ENCODE measurements around the gene PDE3A.
"Not testable (repeated sequence)": the region's sequence is repeated elsewhere in the genome, so short reads cannot be mapped to it uniquely, and the experiment has no call there.

PDE3A gene

GRCh38 chr12:20375560-20375959 is 7.2 kb downstream of the PDE3A start:
- no peak for DNase-seq

- peak in 1 of 2 donors; percentile 20 for DNase-seq
Measured at GRCh38 chr12:20376984-20377383, 8.6 kb downstream of the PDE3A start.

- DNase-seq, result no peak
Measured at GRCh38 chr12:20377750-20378149, 9.4 kb downstream of the PDE3A start.

GRCh38 chr12:20382117-20382516 is 13.8 kb downstream of the PDE3A start:
- no peak for DNase-seq

- DNase-seq, result no peak
Measured at GRCh38 chr12:20383612-20384011, 15.3 kb downstream of the PDE3A start.

- DNase-seq, result not testable (repeated sequence)
Measured at GRCh38 chr12:20384836-20385235, 16.5 kb downstream of the PDE3A start.

- no peak for DNase-seq
Measured at GRCh38 chr12:20390846-20391245, 22.5 kb downstream of the PDE3A start.

GRCh38 chr12:20392339-20392738 is 24.0 kb downstream of the PDE3A start:
- DNase-seq, result no peak

GRCh38 chr12:20393707-20394106 is 25.4 kb downstream of the PDE3A start:
- no peak for DNase-seq

GRCh38 chr12:20395791-20396550 is 27.6 kb downstream of the PDE3A start:
- no peak for DNase-seq

- peak; percentile 11 to 58 for DNase-seq
Measured at GRCh38 chr12:20398686-20399085, 30.3 kb downstream of the PDE3A start.

GRCh38 chr12:20400003-20400402 is 31.7 kb downstream of the PDE3A start:
- DNase-seq, result no peak

- DNase-seq, result no peak
Measured at GRCh38 chr12:20403230-20403629, 34.9 kb downstream of the PDE3A start.

GRCh38 chr12:20404576-20405346 is 36.4 kb downstream of the PDE3A start:
- DNase-seq, result peak; percentile 42 to 62

- DNase-seq, result no peak
Measured at GRCh38 chr12:20409607-20410377, 41.5 kb downstream of the PDE3A start.

GRCh38 chr12:20410734-20411133 is 42.4 kb downstream of the PDE3A start:
- DNase-seq, result no peak

GRCh38 chr12:20411345-20411744 is 43.0 kb downstream of the PDE3A start:
- no peak for DNase-seq

GRCh38 chr12:20415028-20415427 is 46.7 kb downstream of the PDE3A start:
- DNase-seq, result no peak

GRCh38 chr12:20415641-20416040 is 47.3 kb downstream of the PDE3A start:
- DNase-seq, result no peak

GRCh38 chr12:20420557-20420956 is 52.2 kb downstream of the PDE3A start:
- no peak for DNase-seq

GRCh38 chr12:20421421-20421820 is 53.1 kb downstream of the PDE3A start:
- no peak for DNase-seq

- no peak for DNase-seq
Measured at GRCh38 chr12:20423557-20423956, 55.2 kb downstream of the PDE3A start.

- DNase-seq, result no peak
Measured at GRCh38 chr12:20424841-20425240, 56.5 kb downstream of the PDE3A start.

- DNase-seq, result no peak
Measured at GRCh38 chr12:20426191-20426590, 57.9 kb downstream of the PDE3A start.

Measured in inflammatory macrophage treated with lipopolysaccharide for 1 hour (primary cell).